ENCODE results near the gene TASP1. TPM values are rescaled to one million over a fixed set of nuclear protein-coding genes. Genes with fewer than 3 reads are reported as not detected.

Gene TASP1
- polyA plus RNA-seq, 1 donor (not counting 4 experiments of a cell fraction or from before 2014, with no cell fraction given), result 17.4 TPM

DNA sequence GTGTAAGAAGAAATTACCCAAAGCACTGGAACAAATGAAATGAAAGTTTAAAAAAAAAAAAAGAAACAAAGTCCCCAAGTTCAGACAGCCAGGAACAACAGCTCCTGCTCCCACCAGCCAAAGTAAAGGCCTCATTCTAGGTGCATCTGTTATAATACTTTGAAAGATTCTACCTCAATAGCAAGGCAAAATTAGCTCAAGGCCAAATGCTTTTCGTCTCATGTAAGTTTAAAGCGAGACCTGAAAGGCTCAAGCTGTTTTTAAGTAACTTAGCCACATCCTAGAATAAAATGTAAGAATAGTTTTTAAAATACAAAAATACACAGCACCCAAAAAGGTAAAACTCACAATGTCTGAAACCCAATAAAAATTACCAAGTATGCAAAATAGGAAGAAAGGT, 64.7 kb downstream of the TASP1 start:
- no peak for FAIRE-seq
- no peaks in the 10 kb centered on the region for H3K27me3 ChIP-seq (ENCODE audit: control insufficient read depth, extremely low read depth, insufficient read depth, low read length)
- H3K4me2 ChIP-seq (ENCODE audit: control insufficient read depth, extremely low read depth, insufficient read depth, low read depth, low read length), result no peak overlapping the region
- TF ChIP-seq EZH2 (IDR thresholded peaks at IDR 0.05; ENCODE audit: low read length), result no peak
- TF ChIP-seq, protein P1, sequence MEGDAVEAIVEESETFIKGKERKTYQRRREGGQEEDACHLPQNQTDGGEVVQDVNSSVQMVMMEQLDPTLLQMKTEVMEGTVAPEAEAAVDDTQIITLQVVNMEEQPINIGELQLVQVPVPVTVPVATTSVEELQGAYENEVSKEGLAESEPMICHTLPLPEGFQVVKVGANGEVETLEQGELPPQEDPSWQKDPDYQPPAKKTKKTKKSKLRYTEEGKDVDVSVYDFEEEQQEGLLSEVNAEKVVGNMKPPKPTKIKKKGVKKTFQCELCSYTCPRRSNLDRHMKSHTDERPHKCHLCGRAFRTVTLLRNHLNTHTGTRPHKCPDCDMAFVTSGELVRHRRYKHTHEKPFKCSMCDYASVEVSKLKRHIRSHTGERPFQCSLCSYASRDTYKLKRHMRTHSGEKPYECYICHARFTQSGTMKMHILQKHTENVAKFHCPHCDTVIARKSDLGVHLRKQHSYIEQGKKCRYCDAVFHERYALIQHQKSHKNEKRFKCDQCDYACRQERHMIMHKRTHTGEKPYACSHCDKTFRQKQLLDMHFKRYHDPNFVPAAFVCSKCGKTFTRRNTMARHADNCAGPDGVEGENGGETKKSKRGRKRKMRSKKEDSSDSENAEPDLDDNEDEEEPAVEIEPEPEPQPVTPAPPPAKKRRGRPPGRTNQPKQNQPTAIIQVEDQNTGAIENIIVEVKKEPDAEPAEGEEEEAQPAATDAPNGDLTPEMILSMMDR (optimal IDR thresholded peaks at IDR 0.05 in 1 of 3, IDR thresholded peaks at IDR 0.05 in 1 of 3, conservative IDR thresholded peaks at IDR 0.05 in 1 of 3; ENCODE audit: extremely low read depth in 1 of 3, insufficient read depth in 2 of 3, low read length in 3 of 3), result no peak
- no peaks in the 10 kb centered on the region for H4K20me1 ChIP-seq (ENCODE audit: control insufficient read depth, extremely low read depth, insufficient read depth, low read length)
- no peaks in the 10 kb centered on the region for H3K79me2 ChIP-seq (ENCODE audit: control insufficient read depth, insufficient read depth, low read length)
- H2AFZ ChIP-seq (ENCODE audit: control insufficient read depth, low read length), result no peak overlapping the region
- H3K9ac ChIP-seq (ENCODE audit: control insufficient read depth, extremely low read depth, insufficient read depth, low read length), result no peak overlapping the region
- H3K27ac ChIP-seq (ENCODE audit: control insufficient read depth, insufficient read depth, low read length), result no peak overlapping the region
- H3K4me1 ChIP-seq (ENCODE audit: control insufficient read depth, extremely low read depth, insufficient read depth, low read length), result no peaks in the 10 kb centered on the region
- no peak for DNase-seq (ENCODE audit: low read depth, low spot score)
- dilution Hi-C loops (cut with MboI; ENCODE audit: extremely low pct_ligation_motif_present, low sequenced_read_pairs), result no loop called here
- H3K9me1 ChIP-seq (ENCODE audit: control insufficient read depth, extremely low read depth, insufficient read depth, low read length), result no peaks in the 10 kb centered on the region
- no peaks in the 10 kb centered on the region for H3K36me3 ChIP-seq (ENCODE audit: control insufficient read depth in 2 of 2, extremely low read depth in 1 of 2, insufficient read depth in 2 of 2, low read length in 2 of 2)
- H3K4me3 ChIP-seq (ENCODE audit: control insufficient read depth in 2 of 3, extremely low read depth in 1 of 3, insufficient read depth in 2 of 3, low read depth in 1 of 3, low read length in 3 of 3), result no peak overlapping the region
- H3K9me3 ChIP-seq (ENCODE audit: control insufficient read depth, low read depth, low read length), result no peaks in the 10 kb centered on the region

DNA sequence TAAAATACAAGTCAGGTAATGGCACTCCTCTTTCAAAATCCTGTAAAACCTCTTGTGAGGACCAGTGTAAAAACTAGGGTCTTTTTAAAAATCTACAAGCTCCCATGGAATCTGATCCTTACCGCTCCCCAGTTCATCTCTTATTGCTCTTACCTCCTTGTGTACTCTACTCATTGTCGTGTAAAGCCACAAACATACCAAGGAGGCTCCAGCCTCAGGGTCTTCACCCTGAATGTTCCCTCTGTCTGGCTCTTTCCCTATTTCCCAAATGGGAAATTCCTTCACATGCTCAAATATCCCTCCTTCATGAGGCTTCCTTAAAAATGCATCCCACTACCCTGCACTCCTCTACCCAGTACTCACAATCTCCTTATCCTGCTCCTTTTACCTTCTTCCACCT, 67.1 kb downstream of the TASP1 start:
- Histone ChIP-seq H3K27ac (ENCODE audit: control insufficient read depth, insufficient read depth, low read length) (no peak overlapping the region), H3K4me3 (ENCODE audit: control insufficient read depth in 2 of 3, extremely low read depth in 1 of 3, insufficient read depth in 2 of 3, low read depth in 1 of 3, low read length in 3 of 3) (no peak overlapping the region), H3K9ac (ENCODE audit: control insufficient read depth, extremely low read depth, insufficient read depth, low read length) (no peak overlapping the region), H3K4me1 (ENCODE audit: control insufficient read depth, extremely low read depth, insufficient read depth, low read length) (no peaks in the 10 kb centered on the region), H3K27me3 (ENCODE audit: control insufficient read depth, extremely low read depth, insufficient read depth, low read length) (no peaks in the 10 kb centered on the region), H2AFZ (ENCODE audit: control insufficient read depth, low read length) (no peak overlapping the region), H3K9me3 (ENCODE audit: control insufficient read depth, low read depth, low read length) (no peaks in the 10 kb centered on the region), H4K20me1 (ENCODE audit: control insufficient read depth, extremely low read depth, insufficient read depth, low read length) (no peaks in the 10 kb centered on the region), H3K79me2 (ENCODE audit: control insufficient read depth, insufficient read depth, low read length) (no peaks in the 10 kb centered on the region), H3K4me2 (ENCODE audit: control insufficient read depth, extremely low read depth, insufficient read depth, low read depth, low read length) (no peak overlapping the region), H3K36me3 (ENCODE audit: control insufficient read depth in 2 of 2, extremely low read depth in 1 of 2, insufficient read depth in 2 of 2, low read length in 2 of 2) (peaks cover 0 to 1% of the 10 kb centered on the region in 2 experiments), H3K9me1 (ENCODE audit: control insufficient read depth, extremely low read depth, insufficient read depth, low read length) (no peaks in the 10 kb centered on the region)
- dilution Hi-C loops (cut with MboI; ENCODE audit: extremely low pct_ligation_motif_present, low sequenced_read_pairs), result no loop called here
- TF ChIP-seq, protein P1 (optimal IDR thresholded peaks at IDR 0.05 in 1 of 3, IDR thresholded peaks at IDR 0.05 in 1 of 3, conservative IDR thresholded peaks at IDR 0.05 in 1 of 3; ENCODE audit: extremely low read depth in 1 of 3, insufficient read depth in 2 of 3, low read length in 3 of 3), result no peak
- TF ChIP-seq EZH2 (IDR thresholded peaks at IDR 0.05; ENCODE audit: low read length), result no peak
- DNase-seq (ENCODE audit: low read depth, low spot score) (no peak), FAIRE-seq (no peak)
